ENCODE measurements around the gene TSPAN5.
A peak's percentile ranks its signal among the peaks of the same experiment; 100 is the strongest.

DNA sequence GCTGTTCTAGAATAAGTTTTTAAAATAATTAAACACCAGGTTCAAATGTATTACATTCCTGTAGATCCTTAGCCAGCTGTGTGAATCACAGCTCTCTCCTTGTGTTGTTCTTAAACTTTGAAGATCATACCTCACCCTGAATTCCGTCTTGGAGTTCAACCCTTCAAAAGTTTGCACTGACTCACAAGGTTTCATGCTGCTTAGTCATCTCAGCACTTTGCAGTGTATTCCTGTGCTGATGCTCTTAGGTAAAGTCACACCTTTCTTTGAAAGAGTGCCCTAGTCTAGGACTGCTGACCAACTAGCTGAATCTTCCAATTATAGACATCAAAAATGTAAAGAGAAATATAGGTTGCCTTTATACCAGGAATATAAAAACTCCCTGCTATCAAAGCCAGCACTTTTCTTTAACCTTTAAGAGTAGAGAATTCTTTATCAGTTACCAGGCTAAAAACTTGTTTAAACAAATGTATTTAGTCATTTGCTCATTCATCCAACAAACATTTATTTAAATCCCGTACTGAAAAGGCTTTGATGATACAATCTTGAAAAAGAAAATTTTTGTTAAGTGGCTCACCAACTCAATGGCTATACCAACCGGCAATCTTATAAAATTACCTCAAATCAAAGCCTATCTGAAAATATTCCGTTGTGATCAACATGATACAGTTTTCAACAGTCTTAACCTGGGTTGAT lies 227.6 kb downstream of the TSPAN5 start:
- peak; percentile 53 for TF ChIP-seq MAFK (IDR thresholded peaks at IDR 0.05; ENCODE audit: low read depth, low read length)
- peak; percentile 42 for TF ChIP-seq NFE2L2 (IDR thresholded peaks at IDR 0.05; ENCODE audit: low read depth, low read length)
- TF ChIP-seq, protein P1, sequence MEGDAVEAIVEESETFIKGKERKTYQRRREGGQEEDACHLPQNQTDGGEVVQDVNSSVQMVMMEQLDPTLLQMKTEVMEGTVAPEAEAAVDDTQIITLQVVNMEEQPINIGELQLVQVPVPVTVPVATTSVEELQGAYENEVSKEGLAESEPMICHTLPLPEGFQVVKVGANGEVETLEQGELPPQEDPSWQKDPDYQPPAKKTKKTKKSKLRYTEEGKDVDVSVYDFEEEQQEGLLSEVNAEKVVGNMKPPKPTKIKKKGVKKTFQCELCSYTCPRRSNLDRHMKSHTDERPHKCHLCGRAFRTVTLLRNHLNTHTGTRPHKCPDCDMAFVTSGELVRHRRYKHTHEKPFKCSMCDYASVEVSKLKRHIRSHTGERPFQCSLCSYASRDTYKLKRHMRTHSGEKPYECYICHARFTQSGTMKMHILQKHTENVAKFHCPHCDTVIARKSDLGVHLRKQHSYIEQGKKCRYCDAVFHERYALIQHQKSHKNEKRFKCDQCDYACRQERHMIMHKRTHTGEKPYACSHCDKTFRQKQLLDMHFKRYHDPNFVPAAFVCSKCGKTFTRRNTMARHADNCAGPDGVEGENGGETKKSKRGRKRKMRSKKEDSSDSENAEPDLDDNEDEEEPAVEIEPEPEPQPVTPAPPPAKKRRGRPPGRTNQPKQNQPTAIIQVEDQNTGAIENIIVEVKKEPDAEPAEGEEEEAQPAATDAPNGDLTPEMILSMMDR (conservative IDR thresholded peaks at IDR 0.05; ENCODE audit: low read depth, low read length) = no peak
- TF ChIP-seq POLR2A (IDR thresholded peaks at IDR 0.05; ENCODE audit: low read depth, low read length) = no peak
- peak; percentile 65 for TF ChIP-seq FOS (IDR thresholded peaks at IDR 0.05; ENCODE audit: low read depth, low read length)
- TF ChIP-seq, protein P2, sequence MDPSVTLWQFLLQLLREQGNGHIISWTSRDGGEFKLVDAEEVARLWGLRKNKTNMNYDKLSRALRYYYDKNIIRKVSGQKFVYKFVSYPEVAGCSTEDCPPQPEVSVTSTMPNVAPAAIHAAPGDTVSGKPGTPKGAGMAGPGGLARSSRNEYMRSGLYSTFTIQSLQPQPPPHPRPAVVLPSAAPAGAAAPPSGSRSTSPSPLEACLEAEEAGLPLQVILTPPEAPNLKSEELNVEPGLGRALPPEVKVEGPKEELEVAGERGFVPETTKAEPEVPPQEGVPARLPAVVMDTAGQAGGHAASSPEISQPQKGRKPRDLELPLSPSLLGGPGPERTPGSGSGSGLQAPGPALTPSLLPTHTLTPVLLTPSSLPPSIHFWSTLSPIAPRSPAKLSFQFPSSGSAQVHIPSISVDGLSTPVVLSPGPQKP (IDR thresholded peaks at IDR 0.05; ENCODE audit: borderline replicate concordance, low read depth, low read length) = no peak
- TF ChIP-seq RAD21 (IDR thresholded peaks at IDR 0.05; ENCODE audit: low read length) = no peak
- TF ChIP-seq CEBPB (IDR thresholded peaks at IDR 0.05; ENCODE audit: low read depth, low read length) = peak; percentile 52; the same call in 1 of the 2 replicates
- TF ChIP-seq, protein P3, sequence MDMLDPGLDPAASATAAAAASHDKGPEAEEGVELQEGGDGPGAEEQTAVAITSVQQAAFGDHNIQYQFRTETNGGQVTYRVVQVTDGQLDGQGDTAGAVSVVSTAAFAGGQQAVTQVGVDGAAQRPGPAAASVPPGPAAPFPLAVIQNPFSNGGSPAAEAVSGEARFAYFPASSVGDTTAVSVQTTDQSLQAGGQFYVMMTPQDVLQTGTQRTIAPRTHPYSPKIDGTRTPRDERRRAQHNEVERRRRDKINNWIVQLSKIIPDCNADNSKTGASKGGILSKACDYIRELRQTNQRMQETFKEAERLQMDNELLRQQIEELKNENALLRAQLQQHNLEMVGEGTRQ (IDR thresholded peaks at IDR 0.05; ENCODE audit: low read depth, low read length) = no peak
- peak; percentile 10; the same call in 1 of the 2 replicates for TF ChIP-seq BHLHE40 (IDR thresholded peaks at IDR 0.05; ENCODE audit: low read depth, low read length)
- no peak for TF ChIP-seq SMC3 (IDR thresholded peaks at IDR 0.05; ENCODE audit: low read depth, low read length)
- TF ChIP-seq RFX5 (IDR thresholded peaks at IDR 0.05; ENCODE audit: low read depth, low read length) = no peak

Data from IMR-90 (cell line).